Tibial nerve (tissue), 4 donors: ENCODE data around the gene MRTFB. TPM values are rescaled to one million over a fixed set of nuclear protein-coding genes. Genes with fewer than 3 reads are reported as not detected.

Source experiments
- DNase-seq, 2 donors: peaks; one replicate each; pipeline ENCODE4 v3.0.0-alpha.2; 2019; ENCODE audit warnings: low spot score in 2 of 2
- H3K27ac ChIP-seq, 4 donors: fragments of 200-600 bp; sonication (generic) in 3 of 4; one replicate each; pipeline ENCODE4 v1.5.1; 2017 to 2019; ENCODE audit warnings: mild to moderate bottlenecking in 1 of 4
- H3K27me3 ChIP-seq, 2 donors: fragments of 200-600 bp; sonication (generic) in 1 of 2; one replicate each; pipeline versions ENCODE4 v1.5.1 to v1.6.0; 2017 to 2019
- H3K36me3 ChIP-seq, 3 donors: fragments of 200-600 bp; sonication (generic); one replicate each; pipeline ENCODE4 v1.5.1; 2018 to 2019
- H3K4me1 ChIP-seq, 4 donors: fragments of 200-600 bp; sonication (generic) in 3 of 4; one replicate each; pipeline ENCODE4 v1.5.1; 2017 to 2019
- H3K4me3 ChIP-seq, 4 donors: fragments of 200-600 bp; sonication (generic) in 3 of 4; one replicate each; pipeline ENCODE4 v1.5.1; 2017 to 2019; ENCODE audit warnings: mild to moderate bottlenecking in 1 of 4, moderate library complexity in 1 of 4
- H3K9me3 ChIP-seq, 4 donors: fragments of 200-600 bp; sonication (generic) in 3 of 4; one replicate each; pipeline ENCODE4 v1.5.1; 2017 to 2019
- EP300 ChIP-seq, 2 donors: sonication (generic); formaldehyde crosslinking; IDR thresholded peaks; one replicate each; pipeline ENCODE4 v1.6.1; 2017; ENCODE audit warnings: antibody characterized with exemption in 2 of 2, mild to moderate bottlenecking in 1 of 2
- POLR2A ChIP-seq, 2 donors: fragments of 450-650 bp; IDR thresholded peaks; one replicate each; pipeline ENCODE4 v1.6.1; 2017; ENCODE audit warnings: antibody characterized with exemption in 2 of 2, mild to moderate bottlenecking in 2 of 2, moderate library complexity in 2 of 2
- WGBS, 2 donors: methylation state at CpG; one replicate each; pipeline ENCODE4 v1.1.5; 2018; 5-methylcytosine and 5-hydroxymethylcytosine counted together
- total RNA-seq, 4 donors: library from RNA; depleted of rRNA; stranded (reverse); fragments of >200 nt; gene quantifications; one replicate each; pipeline ENCODE4 v1.1.0, GENCODE V29; 2016
- TF ChIP-seq, protein P1 (sequence below), 5 experiments: fragments of 200-600 bp in 3 of 5; fragments of 450-650 bp in 2 of 5; sonication (generic) in 3 of 5; IDR thresholded peaks; one replicate each; pipeline ENCODE4 v1.5.1; 2016 to 2019; ENCODE audit warnings: antibody characterized with exemption in 5 of 5, mild to moderate bottlenecking in 3 of 5, moderate library complexity in 2 of 5

MRTFB gene
- total RNA-seq, 4 donors from 2014 or later: 35.6 to 76.9 (median 61.8) TPM

DNA sequence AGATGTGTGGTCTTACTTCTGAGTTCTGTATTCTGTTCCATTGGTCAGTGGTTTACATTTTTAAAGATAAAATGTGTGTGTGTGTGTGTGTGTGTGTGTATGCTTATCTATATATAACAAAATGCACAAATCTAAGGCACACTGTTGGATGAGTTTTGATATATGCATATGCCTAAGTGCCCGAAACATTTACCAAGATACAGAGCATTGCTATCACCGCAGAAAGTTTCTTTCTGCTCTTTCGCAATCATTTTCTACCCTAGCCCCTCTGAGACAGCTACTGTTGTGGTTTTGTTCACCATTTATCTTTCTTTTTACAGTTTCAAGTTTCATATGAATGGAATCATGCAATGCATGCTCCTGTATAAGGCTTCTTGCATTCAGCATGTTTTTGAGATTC is 97.0 kb downstream of the MRTFB start:
- 81 to 89% methylated on average over 3 of the region's 3 CpGs for WGBS, 2 donors
- no peaks in the 10 kb centered on the region for H3K4me1 ChIP-seq
- no peak overlapping the region for H3K4me3 ChIP-seq
- peaks cover 0 to 7% (median 0%) of the 10 kb centered on the region in 4 donors for H3K9me3 ChIP-seq
- DNase-seq: no peak
- no peaks in the 10 kb centered on the region for H3K36me3 ChIP-seq
- H3K27me3 ChIP-seq: no peaks in the 10 kb centered on the region
- no peak overlapping the region for H3K27ac ChIP-seq
- TF ChIP-seq, protein P1, sequence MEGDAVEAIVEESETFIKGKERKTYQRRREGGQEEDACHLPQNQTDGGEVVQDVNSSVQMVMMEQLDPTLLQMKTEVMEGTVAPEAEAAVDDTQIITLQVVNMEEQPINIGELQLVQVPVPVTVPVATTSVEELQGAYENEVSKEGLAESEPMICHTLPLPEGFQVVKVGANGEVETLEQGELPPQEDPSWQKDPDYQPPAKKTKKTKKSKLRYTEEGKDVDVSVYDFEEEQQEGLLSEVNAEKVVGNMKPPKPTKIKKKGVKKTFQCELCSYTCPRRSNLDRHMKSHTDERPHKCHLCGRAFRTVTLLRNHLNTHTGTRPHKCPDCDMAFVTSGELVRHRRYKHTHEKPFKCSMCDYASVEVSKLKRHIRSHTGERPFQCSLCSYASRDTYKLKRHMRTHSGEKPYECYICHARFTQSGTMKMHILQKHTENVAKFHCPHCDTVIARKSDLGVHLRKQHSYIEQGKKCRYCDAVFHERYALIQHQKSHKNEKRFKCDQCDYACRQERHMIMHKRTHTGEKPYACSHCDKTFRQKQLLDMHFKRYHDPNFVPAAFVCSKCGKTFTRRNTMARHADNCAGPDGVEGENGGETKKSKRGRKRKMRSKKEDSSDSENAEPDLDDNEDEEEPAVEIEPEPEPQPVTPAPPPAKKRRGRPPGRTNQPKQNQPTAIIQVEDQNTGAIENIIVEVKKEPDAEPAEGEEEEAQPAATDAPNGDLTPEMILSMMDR (IDR thresholded peaks at IDR 0.05): no peak
- TF ChIP-seq EP300 (IDR thresholded peaks at IDR 0.05) (no peak), POLR2A (IDR thresholded peaks at IDR 0.05) (no peak)

DNA sequence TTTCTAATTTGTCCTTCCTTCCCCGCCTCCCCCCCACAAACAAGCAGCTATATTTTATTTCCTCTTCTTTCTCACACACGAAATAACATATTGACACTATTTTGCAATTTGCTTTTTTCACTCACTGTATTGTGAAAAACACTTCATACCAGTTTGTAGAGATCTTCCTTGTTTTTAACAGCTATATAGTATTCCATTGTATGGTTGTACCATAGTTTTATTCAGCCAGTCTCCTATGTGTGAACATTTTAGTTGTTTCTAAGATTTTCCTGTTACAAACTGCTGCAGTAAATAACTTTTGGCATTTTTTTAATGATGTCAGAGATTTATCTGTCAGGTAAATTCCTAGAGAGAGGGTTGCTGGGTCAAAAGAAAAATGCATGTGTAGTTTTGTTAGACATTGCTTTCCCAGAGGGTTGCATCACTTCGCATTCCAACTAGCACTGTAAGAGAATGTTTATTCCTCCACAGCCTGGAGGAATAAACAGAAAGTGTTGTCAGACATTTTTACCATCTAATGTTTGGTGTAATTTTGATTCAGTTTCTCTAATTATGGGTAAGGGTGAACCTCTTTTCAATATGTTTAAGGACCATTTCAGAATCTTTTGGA is 101.2 kb downstream of the MRTFB start:
- DNase-seq: no peak
- TF ChIP-seq POLR2A (IDR thresholded peaks at IDR 0.05) (no peak), EP300 (IDR thresholded peaks at IDR 0.05) (no peak)
- TF ChIP-seq, protein P1 (IDR thresholded peaks at IDR 0.05): no peak
- Histone ChIP-seq H3K9me3 (peaks cover 0 to 7% (median 0%) of the 10 kb centered on the region in 4 donors), H3K36me3 (no peaks in the 10 kb centered on the region), H3K27ac (no peak overlapping the region), H3K4me3 (no peak overlapping the region), H3K27me3 (no peaks in the 10 kb centered on the region), H3K4me1 (no peaks in the 10 kb centered on the region)
- WGBS, 2 donors: 88 to 89% methylated on average over 3 of the region's 3 CpGs

DNA sequence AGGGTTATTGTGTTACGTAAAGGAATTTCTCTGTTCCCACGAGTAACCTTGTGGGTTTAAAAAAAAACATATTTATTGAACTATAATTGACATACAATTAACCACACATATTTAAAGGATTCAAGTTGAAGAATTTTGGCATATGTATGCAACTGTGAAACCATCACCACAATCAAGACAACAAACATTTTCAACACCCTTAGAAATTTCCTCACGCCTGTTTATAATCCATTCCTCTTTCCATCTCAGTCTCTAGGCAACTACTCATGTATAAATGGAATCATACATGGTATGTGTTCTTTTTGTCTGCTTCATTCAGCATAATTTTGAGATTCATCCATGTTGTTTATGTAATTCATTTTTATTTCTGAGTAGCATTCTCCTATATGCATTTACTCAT is 104.0 kb downstream of the MRTFB start:
- WGBS, 2 donors: 91 to 93% methylated on average over 3 of the region's 3 CpGs
- no peaks in the 10 kb centered on the region for H3K27me3 ChIP-seq
- H3K9me3 ChIP-seq: peaks cover 0 to 7% (median 0%) of the 10 kb centered on the region in 4 donors
- no peak overlapping the region for H3K27ac ChIP-seq
- TF ChIP-seq POLR2A (IDR thresholded peaks at IDR 0.05): no peak
- no peak for TF ChIP-seq EP300 (IDR thresholded peaks at IDR 0.05)
- TF ChIP-seq, protein P1 (IDR thresholded peaks at IDR 0.05): no peak
- no peaks in the 10 kb centered on the region for H3K36me3 ChIP-seq
- DNase-seq: no peak
- no peak overlapping the region for H3K4me3 ChIP-seq
- H3K4me1 ChIP-seq: no peaks in the 10 kb centered on the region

DNA sequence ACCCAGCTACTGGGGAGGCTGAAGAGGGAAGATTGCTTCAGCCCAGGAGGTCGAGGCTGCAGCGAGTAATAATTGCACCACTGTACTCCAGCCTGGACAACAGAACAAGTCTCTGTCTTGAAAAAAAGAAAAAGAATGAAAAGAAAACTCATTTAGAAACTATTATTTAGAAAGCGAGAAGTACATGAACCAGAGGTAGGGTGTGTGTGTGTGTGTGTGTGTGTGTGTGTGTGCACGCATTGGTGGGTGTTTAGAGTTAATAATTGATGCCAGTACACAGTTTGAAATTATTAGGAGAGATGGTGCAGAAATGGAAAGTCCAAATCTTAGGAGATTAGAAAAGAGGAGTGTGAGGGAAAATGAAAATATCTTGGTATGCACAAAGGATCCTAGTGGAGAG is 106.6 kb downstream of the MRTFB start:
- no peaks in the 10 kb centered on the region for H3K27me3 ChIP-seq
- no peaks in the 10 kb centered on the region for H3K4me1 ChIP-seq
- no peaks in the 10 kb centered on the region for H3K9me3 ChIP-seq
- H3K27ac ChIP-seq: no peak overlapping the region
- no peak for DNase-seq
- no peak overlapping the region for H3K4me3 ChIP-seq
- WGBS, 2 donors: 75 to 79% methylated on average over 4 of the region's 4 CpGs
- no peaks in the 10 kb centered on the region for H3K36me3 ChIP-seq
- TF ChIP-seq, protein P1 (IDR thresholded peaks at IDR 0.05): no peak

DNA sequence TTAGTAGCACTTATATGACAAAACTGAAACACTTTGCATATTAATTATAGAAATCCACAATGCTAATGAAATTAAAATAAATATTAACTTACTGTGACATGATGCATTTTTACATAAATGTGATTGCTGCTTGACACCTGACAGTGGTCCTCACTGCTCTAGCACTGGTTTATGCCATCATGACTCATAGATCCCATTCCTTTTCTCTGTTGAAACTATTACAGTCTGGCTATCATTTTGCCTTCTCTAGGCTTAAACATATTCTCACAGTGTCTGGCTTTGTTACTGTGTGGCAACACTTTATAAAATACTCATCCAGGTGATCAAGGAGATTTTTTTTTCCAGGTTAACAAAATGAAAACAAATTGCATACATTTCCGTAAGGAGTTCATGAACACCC is 108.0 kb downstream of the MRTFB start:
- no peak for DNase-seq
- Histone ChIP-seq H3K9me3 (no peaks in the 10 kb centered on the region), H3K27me3 (no peaks in the 10 kb centered on the region), H3K36me3 (no peaks in the 10 kb centered on the region), H3K4me3 (no peak overlapping the region), H3K4me1 (no peaks in the 10 kb centered on the region), H3K27ac (no peak overlapping the region)
- WGBS, 2 donors: 95 to 97% methylated on average over 1 of the region's 1 CpG
- no peak for TF ChIP-seq EP300 (IDR thresholded peaks at IDR 0.05)
- TF ChIP-seq, protein P1 (IDR thresholded peaks at IDR 0.05): no peak
- TF ChIP-seq POLR2A (IDR thresholded peaks at IDR 0.05): no peak
